ENCODE results near the gene GNAZ. TPM values are rescaled to one million over a fixed set of nuclear protein-coding genes. Genes with fewer than 3 reads are reported as not detected.

Gene GNAZ
- total and polyA plus RNA-seq, 12 donors: 3.0 to 70.8 (median 9.4) TPM

DNA sequence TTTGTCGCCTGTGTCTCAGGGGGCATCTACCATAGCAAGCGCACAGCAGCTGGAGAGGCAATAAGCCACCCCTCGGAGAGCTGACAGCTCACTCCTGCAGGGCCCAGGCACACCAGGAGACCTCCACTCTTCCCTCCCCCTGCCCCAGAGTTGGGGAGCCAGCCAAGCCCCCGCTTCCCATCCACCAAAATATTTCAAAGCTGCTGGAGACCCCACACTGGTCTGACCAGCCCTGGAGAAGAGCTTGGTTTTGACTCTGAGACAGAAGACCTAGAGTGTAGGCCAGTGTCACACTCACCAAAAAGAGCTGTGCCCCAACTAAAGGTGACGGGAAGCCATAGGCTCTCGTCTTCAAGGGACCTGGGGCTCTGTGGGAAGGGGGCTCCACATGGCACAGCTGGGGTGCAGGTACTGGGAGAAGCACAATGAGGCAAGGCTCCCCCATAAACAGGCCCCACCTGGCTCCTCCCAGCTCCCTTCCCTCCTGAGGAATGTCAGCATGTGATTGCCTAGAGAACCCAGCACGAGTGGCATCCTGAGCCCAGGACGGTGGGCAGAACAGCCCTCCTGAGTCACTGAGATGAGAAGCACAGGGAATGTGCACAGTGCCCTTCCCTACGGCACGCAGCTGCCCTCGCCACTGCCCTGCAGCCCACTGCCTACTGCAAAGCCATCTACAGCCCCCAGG lies 5.8 kb upstream of the GNAZ start:
- Histone ChIP-seq H3K27ac (no peak overlapping the region), H3K9me3 (replicated peaks in 1 of 3) (no peaks in the 10 kb centered on the region), H3K4me1 (replicated peaks in 1 of 2) (peaks cover 0 to 5% of the 10 kb centered on the region in 2 donors), H3K4me3 (no peak overlapping the region), H3K36me3 (replicated peaks in 1 of 2) (no peaks in the 10 kb centered on the region), H3K27me3 (no peaks in the 10 kb centered on the region)
- 83 to 94% (median 89%) methylated on average over 8 to 11 of the region's 11 CpGs for WGBS, 4 donors
- TF ChIP-seq, protein P1, sequence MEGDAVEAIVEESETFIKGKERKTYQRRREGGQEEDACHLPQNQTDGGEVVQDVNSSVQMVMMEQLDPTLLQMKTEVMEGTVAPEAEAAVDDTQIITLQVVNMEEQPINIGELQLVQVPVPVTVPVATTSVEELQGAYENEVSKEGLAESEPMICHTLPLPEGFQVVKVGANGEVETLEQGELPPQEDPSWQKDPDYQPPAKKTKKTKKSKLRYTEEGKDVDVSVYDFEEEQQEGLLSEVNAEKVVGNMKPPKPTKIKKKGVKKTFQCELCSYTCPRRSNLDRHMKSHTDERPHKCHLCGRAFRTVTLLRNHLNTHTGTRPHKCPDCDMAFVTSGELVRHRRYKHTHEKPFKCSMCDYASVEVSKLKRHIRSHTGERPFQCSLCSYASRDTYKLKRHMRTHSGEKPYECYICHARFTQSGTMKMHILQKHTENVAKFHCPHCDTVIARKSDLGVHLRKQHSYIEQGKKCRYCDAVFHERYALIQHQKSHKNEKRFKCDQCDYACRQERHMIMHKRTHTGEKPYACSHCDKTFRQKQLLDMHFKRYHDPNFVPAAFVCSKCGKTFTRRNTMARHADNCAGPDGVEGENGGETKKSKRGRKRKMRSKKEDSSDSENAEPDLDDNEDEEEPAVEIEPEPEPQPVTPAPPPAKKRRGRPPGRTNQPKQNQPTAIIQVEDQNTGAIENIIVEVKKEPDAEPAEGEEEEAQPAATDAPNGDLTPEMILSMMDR (IDR thresholded peaks at IDR 0.05): no peak
- TF ChIP-seq POLR2A (IDR thresholded peaks at IDR 0.05): no peak
- DNase-seq: peak in 5 of 7 donors; percentile 3 to 39 (median 8)
- intact Hi-C loops (cut with DNase I): no loop called here

DNA sequence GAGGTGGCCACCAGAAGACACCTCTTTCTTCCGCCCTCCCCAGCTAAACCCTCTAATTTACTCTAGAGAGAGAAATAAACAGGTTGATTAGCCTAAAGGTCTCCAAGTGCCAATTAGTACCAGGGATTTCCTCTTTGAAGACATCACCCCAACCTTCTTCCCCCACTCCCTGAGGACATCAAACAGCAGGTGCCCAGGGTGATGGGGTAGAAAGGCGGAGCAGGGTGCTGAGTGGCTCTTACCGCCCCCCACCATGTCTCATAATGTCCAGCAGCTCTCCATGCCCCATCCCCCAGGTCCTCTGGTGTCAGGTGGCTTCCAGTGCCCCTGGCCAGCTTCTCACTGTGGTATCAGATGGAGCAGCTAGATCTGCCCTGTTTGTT lies 5.3 kb upstream of the GNAZ start:
- peak in 4 of 7 donors; percentile 2 to 30 (median 9) for DNase-seq
- 91 to 100% (median 95%) methylated on average over 3 of the region's 3 CpGs for WGBS, 4 donors
- intact Hi-C loops (cut with DNase I): no loop called here

DNA sequence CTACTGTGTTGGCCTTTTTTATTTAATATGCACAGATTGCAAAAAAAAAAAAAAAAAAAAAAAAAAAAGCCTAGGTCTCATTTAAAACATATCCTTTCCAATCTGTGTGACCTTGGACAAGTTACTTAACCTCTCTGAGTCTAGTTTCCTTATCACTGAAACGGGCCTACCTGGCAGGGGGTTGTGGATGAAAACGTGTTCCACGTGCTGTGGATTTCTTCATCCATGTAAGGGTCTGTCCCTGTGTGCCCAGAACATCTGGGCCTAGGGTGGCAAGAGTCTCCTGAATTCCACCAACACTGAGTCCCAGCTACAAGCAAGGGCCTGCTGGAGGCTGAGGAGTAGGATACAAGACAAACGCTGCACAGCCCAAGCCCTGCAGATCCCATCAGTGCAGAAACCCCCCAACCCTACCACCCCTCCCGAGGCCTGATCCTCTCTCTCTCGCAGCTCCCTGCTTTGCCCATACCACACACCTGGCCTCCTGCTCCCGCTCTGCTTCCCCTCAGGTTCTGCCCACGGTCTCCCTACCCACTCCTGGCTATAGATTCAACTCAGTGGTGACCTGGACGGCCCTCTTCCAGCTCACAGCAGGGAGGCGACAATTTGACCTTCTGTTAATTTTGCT lies 4.7 kb upstream of the GNAZ start:
- Histone ChIP-seq H3K4me1 (replicated peaks in 1 of 2) (peaks cover 2 to 9% of the 10 kb centered on the region in 2 donors), H3K9me3 (replicated peaks in 1 of 3) (no peaks in the 10 kb centered on the region), H3K4me3 (no peak overlapping the region), H3K36me3 (replicated peaks in 1 of 2) (no peaks in the 10 kb centered on the region), H3K27me3 (no peaks in the 10 kb centered on the region), H3K27ac (no peak overlapping the region)
- TF ChIP-seq, protein P1 (IDR thresholded peaks at IDR 0.05): no peak
- no peak for TF ChIP-seq POLR2A (IDR thresholded peaks at IDR 0.05)
- intact Hi-C loops (cut with DNase I): no loop called here
- peak in 4 of 7 donors; percentile 2 to 38 (median 10) for DNase-seq
- 70 to 76% (median 73%) methylated on average over 10 of the region's 10 CpGs for WGBS, 4 donors

More for the DNA sequence above, 5.3 kb upstream of the GNAZ start:
- Histone ChIP-seq H3K36me3 (replicated peaks in 1 of 2) (no peaks in the 10 kb centered on the region), H3K27me3 (no peaks in the 10 kb centered on the region), H3K9me3 (replicated peaks in 1 of 3) (no peaks in the 10 kb centered on the region), H3K4me3 (no peak overlapping the region), H3K4me1 (replicated peaks in 1 of 2) (peaks cover 0 to 7% of the 10 kb centered on the region in 2 donors), H3K27ac (no peak overlapping the region)
- no peak for TF ChIP-seq POLR2A (IDR thresholded peaks at IDR 0.05)
- TF ChIP-seq, protein P1 (IDR thresholded peaks at IDR 0.05): no peak

DNA sequence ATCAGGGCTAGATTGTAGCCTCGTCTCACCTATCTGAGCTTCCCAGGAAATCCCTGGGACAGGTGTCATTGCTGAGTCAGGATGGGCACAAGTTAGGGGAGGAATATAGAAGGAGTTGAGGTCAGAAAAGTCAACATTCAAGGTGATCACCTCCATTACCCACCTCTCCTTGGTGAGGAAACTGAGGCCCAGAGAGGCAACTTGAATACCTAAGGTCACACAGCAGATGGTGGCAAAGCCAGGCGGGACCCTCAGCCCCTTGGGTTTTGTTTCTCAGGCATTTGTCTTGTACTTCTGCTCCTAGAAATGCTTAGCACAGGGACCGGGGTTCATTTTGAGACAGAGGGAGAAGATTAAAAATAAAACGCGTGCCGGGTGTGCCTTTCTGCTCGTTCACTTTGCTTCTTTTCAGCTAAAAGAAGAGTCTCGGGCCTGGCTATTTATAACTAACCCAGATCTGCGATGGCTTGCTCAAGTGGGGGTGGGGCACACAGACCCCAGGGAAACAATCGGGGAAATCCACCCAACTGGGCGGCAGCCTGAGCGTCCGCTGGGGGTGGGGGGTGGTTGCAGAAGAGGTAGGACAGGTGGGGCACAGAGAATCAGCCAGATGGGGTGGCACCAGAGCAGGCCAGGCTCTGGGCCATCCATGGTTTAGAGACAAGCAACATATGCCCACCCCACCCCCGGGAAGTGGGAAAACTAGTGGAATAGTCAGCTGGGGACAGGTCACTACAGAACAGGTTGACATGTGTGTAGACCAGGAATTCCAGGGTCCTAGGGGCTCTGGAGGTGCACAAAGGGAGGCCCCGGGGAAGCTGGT lies 3.9 kb upstream of the GNAZ start:
- H3K36me3 ChIP-seq (replicated peaks in 1 of 2): no peaks in the 10 kb centered on the region
- DNase-seq: peak in 4 of 7 donors; percentile 4 to 39 (median 12)
- 88 to 96% (median 91%) methylated on average over 13 to 15 of the region's 15 CpGs for WGBS, 4 donors
- intact Hi-C loops (cut with DNase I): no loop called here
- TF ChIP-seq, protein P1 (IDR thresholded peaks at IDR 0.05): no peak
- no peak for TF ChIP-seq POLR2A (IDR thresholded peaks at IDR 0.05)
- no peaks in the 10 kb centered on the region for H3K9me3 ChIP-seq (replicated peaks in 1 of 3)
- peaks cover 9 to 13% of the 10 kb centered on the region in 2 donors for H3K4me1 ChIP-seq (replicated peaks in 1 of 2)
- no peak overlapping the region for H3K27ac ChIP-seq
- no peaks in the 10 kb centered on the region for H3K27me3 ChIP-seq
- H3K4me3 ChIP-seq: no peak overlapping the region
